Nephron (organoid): ENCODE measurements around the gene ADTRP.

Experiments
- H3K27ac Mint-ChIP-seq, 3 experiments: 2 replicates each; pipeline ENCODE4 v1.8.0; 2020; ENCODE audit warnings: mixed read lengths in 3 of 3, mild to moderate bottlenecking in 2 of 3, moderate library complexity in 1 of 3
- H3K27me3 Mint-ChIP-seq: 2 replicates; pipeline ENCODE4 v1.8.0; 2021; ENCODE audit warnings: low read depth, mild to moderate bottlenecking, moderate library complexity, mixed read lengths
- H3K36me3 Mint-ChIP-seq: 2 replicates; pipeline ENCODE4 v1.8.0; 2020; ENCODE audit warnings: low read depth, mixed read lengths
- H3K4me1 Mint-ChIP-seq: 2 replicates; pipeline ENCODE4 v1.8.0; 2020; ENCODE audit warnings: mixed read lengths
- H3K4me3 Mint-ChIP-seq, 3 experiments: 2 replicates each; pipeline ENCODE4 v1.8.0; 2020; ENCODE audit warnings: mild to moderate bottlenecking in 3 of 3, mixed read lengths in 3 of 3, moderate library complexity in 2 of 3
- H3K9me3 Mint-ChIP-seq: 2 replicates; pipeline ENCODE4 v1.8.0; 2020; ENCODE audit warnings: mixed read lengths
- CTCF ChIP-seq, 3 experiments: fragments of 200-600 bp; sonication (generic); IDR thresholded peaks; one replicate each; pipeline ENCODE4 v1.5.0; 2021; ENCODE audit warnings: antibody characterized with exemption in 3 of 3; ENCODE audit not compliant: unreplicated experiment in 3 of 3

The ADTRP gene

DNA sequence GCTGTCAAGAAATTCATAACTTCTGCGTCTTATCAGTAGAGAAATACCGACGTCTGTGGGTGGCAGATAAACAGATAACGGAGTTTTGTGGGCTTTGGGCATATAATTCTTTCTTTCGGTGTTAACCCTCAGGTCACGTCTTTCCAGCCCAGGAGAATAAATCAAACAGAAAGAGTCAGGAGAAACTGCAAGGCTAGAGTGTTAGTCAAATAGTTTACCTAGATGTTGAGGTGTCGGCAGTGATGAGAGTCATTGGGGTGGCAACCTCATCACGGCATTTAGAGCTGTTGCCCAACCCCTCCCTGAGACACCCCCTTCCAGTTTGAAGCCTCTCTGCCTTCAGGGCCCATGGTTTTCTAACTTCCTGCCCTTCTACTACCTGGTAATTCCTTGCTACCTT is 49.5 kb downstream of the ADTRP start:
- no peak for TF ChIP-seq CTCF (IDR thresholded peaks at IDR 0.05; ENCODE audit: unreplicated experiment in 3 of 3)
- H3K9me3 Mint-ChIP-seq: no peaks in the 10 kb centered on the region
- no peak overlapping the region for H3K27ac Mint-ChIP-seq
- H3K4me1 Mint-ChIP-seq: no peaks in the 10 kb centered on the region
- peaks cover 11% of the 10 kb centered on the region for H3K27me3 Mint-ChIP-seq
- H3K4me3 Mint-ChIP-seq: no peak overlapping the region
- no peaks in the 10 kb centered on the region for H3K36me3 Mint-ChIP-seq

GRCh38 chr6:11727998-11728961 is 50.3 kb downstream of the ADTRP start:
- no peak overlapping the region for H3K4me3 Mint-ChIP-seq
- TF ChIP-seq CTCF (IDR thresholded peaks at IDR 0.05; ENCODE audit: unreplicated experiment in 3 of 3): no peak

DNA sequence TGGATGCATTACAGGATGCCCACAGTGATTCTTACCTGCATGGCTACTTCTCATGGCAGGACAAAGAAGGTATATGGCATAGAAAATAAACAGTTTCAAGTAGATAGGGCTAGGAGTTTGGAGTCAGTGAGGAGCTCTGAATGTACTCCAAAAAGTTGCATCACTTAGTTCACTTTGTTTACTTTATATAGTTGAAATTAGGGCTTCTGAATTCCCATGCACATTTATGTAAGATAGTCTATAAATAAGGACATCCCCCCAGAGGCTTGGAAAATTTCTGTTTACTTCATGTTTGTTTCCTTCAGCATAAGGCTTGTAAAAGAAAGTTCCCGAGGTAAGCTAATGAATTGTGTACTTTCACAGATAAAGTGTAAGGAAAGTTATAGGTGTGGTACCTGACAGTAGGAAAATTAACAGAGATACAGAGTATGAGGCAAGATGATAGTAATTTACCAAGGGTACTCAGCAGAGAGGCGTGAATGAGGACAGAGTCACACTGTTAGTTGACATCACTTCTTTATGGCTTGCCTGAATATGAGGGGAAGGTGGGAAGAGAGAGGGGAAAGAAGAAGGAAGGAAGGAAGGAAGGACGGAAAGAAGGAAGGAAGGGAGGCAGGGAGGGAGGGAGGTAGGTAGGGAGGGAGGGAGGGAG is 51.1 kb downstream of the ADTRP start:
- Mint-ChIP-seq H3K36me3 (no peaks in the 10 kb centered on the region), H3K4me3 (no peak overlapping the region), H3K27ac (no peak overlapping the region), H3K4me1 (no peaks in the 10 kb centered on the region), H3K27me3 (peaks cover 11% of the 10 kb centered on the region), H3K9me3 (no peaks in the 10 kb centered on the region)
- TF ChIP-seq CTCF (IDR thresholded peaks at IDR 0.05; ENCODE audit: unreplicated experiment in 3 of 3): no peak

More at GRCh38 chr6:11727998-11728961, 50.3 kb downstream of the ADTRP start:
- no peaks in the 10 kb centered on the region for H3K36me3 Mint-ChIP-seq
- no peaks in the 10 kb centered on the region for H3K9me3 Mint-ChIP-seq
- peaks cover 11% of the 10 kb centered on the region for H3K27me3 Mint-ChIP-seq
- H3K4me1 Mint-ChIP-seq: no peaks in the 10 kb centered on the region
- no peak overlapping the region for H3K27ac Mint-ChIP-seq

DNA sequence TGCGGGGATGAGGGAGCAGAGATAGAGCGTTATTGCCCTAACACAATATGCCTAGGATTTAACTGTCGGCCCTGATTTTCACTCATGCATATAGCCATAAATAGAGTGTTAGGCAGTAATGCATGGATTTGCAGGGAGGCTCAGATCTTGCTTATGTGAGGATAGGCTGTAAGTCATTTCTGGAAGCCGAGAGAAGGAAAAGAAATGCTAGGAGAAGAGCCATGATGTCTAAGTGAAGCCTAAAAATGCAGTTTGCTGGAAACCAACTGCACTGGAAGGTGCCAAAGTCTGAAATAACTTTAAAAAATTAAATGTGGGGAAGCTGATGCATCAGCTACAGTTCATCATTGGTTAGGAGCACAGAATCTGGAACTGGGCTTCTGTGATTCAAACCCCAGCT is 54.3 kb downstream of the ADTRP start:
- Mint-ChIP-seq H3K36me3 (no peaks in the 10 kb centered on the region), H3K4me1 (no peaks in the 10 kb centered on the region), H3K27me3 (peaks cover 11% of the 10 kb centered on the region), H3K27ac (no peak overlapping the region), H3K4me3 (no peak overlapping the region), H3K9me3 (no peaks in the 10 kb centered on the region)
- TF ChIP-seq CTCF (IDR thresholded peaks at IDR 0.05; ENCODE audit: unreplicated experiment in 3 of 3): no peak

- H3K4me1 Mint-ChIP-seq: no peaks in the 10 kb centered on the region
- H3K4me3 Mint-ChIP-seq: no peak overlapping the region
- H3K9me3 Mint-ChIP-seq: no peaks in the 10 kb centered on the region
- TF ChIP-seq CTCF (IDR thresholded peaks at IDR 0.05; ENCODE audit: unreplicated experiment in 3 of 3): no peak
- H3K27ac Mint-ChIP-seq: no peak overlapping the region
- peaks cover 8% of the 10 kb centered on the region for H3K27me3 Mint-ChIP-seq
- no peaks in the 10 kb centered on the region for H3K36me3 Mint-ChIP-seq
Observed at GRCh38 chr6:11722805-11723631, 55.6 kb downstream of the ADTRP start.
